ENCODE results near the gene NF2.

DNA sequence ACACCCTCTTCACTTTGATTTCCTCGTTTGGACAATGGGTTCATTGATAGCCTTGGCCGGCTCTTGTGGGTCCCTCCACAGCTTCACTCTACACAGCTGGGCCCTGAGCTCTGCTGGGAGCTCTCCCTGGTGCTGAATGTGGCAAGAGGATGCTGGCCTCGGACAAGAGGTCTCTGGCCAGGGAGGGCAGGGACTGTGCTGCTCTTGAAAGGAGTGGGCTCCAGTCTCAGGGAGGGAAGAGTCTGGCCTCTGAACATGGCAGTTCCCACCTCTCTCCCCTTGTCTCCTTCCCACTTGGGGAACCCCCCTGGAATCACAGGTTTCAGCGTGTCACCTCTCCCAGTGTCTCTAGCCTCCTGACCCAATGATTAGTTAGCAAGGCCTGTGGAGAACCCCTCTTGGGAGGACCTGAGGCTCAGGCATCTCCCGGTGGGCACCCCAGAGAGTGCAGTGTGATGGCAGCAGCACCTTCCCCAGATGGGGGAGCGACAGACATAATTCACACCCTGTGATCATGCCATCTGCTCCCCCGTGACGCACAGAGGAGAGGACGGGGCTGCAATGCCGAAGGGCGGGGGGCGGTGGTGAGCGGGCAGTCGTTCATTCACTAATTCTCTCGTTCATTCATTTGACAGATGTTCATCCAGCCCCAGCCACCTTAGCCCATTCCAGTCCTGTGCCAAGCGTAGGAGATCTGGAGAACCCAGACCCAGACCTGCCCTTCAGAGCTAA lies 113.5 kb downstream of the NF2 start:
- no peak for TF ChIP-seq POLR2AphosphoS5 (IDR thresholded peaks at IDR 0.05)
- TF ChIP-seq POLR2A (IDR thresholded peaks at IDR 0.05) = no peak
- TF ChIP-seq, protein P1, sequence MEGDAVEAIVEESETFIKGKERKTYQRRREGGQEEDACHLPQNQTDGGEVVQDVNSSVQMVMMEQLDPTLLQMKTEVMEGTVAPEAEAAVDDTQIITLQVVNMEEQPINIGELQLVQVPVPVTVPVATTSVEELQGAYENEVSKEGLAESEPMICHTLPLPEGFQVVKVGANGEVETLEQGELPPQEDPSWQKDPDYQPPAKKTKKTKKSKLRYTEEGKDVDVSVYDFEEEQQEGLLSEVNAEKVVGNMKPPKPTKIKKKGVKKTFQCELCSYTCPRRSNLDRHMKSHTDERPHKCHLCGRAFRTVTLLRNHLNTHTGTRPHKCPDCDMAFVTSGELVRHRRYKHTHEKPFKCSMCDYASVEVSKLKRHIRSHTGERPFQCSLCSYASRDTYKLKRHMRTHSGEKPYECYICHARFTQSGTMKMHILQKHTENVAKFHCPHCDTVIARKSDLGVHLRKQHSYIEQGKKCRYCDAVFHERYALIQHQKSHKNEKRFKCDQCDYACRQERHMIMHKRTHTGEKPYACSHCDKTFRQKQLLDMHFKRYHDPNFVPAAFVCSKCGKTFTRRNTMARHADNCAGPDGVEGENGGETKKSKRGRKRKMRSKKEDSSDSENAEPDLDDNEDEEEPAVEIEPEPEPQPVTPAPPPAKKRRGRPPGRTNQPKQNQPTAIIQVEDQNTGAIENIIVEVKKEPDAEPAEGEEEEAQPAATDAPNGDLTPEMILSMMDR (IDR thresholded peaks at IDR 0.05) = no peak

All from breast epithelium (tissue), 3 donors.